PC-3 (cell line): ENCODE results near the gene IGF2BP2.

Experiments
- EZH2 ChIP-seq: fragments of 300-600 bp; sonication (generic); IDR thresholded peaks from one replicate; pipeline ENCODE4 v1.6.1; 2017; ENCODE audit warnings: antibody characterized with exemption, mild to moderate bottlenecking, low read length; ENCODE audit not compliant: unreplicated experiment
- EZH2phosphoT487 ChIP-seq: fragments of 300-600 bp; sonication (generic); IDR thresholded peaks from 2 replicates; pipeline ENCODE4 v1.6.1; 2018; ENCODE audit warnings: mild to moderate bottlenecking, antibody characterized with exemption, low read length, borderline replicate concordance
- TF ChIP-seq, protein P1 (sequence below): fragments of 300-600 bp; sonication (generic); conservative IDR thresholded peaks from 2 replicates; pipeline ENCODE4 v1.5.1; 2017; ENCODE audit warnings: antibody characterized with exemption, low read depth, mild to moderate bottlenecking, low read length

DNA sequence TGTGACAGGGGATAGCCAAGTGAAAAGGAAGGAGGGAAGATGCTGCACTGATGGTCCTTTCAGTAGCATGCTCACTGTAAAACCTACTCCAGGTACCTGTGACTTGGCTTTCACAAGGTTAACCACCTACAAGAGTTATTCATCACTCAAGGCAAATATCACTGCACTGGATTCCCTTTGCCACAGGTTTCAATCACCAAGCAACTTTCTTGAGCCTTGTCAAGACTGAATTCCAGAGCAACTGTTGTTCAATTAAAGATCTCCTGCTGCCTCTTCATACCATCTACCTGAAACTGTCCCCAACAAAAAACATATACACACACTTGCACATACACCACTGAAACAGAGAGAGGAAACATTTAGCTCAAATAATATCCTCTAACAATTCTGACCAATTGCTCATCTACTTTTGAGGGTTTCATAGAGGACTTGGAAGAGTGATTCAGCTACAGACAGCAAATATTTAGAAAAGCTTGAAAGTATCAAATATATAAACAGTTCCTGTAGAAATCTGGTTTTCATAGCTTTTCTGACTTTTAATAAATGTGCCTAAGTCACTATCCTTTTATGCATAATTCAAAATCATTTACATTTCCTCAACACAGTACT lies 6.5 kb downstream of the IGF2BP2 start:
- TF ChIP-seq, protein P1, sequence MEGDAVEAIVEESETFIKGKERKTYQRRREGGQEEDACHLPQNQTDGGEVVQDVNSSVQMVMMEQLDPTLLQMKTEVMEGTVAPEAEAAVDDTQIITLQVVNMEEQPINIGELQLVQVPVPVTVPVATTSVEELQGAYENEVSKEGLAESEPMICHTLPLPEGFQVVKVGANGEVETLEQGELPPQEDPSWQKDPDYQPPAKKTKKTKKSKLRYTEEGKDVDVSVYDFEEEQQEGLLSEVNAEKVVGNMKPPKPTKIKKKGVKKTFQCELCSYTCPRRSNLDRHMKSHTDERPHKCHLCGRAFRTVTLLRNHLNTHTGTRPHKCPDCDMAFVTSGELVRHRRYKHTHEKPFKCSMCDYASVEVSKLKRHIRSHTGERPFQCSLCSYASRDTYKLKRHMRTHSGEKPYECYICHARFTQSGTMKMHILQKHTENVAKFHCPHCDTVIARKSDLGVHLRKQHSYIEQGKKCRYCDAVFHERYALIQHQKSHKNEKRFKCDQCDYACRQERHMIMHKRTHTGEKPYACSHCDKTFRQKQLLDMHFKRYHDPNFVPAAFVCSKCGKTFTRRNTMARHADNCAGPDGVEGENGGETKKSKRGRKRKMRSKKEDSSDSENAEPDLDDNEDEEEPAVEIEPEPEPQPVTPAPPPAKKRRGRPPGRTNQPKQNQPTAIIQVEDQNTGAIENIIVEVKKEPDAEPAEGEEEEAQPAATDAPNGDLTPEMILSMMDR, result no peak
- TF ChIP-seq EZH2phosphoT487, result no peak
- TF ChIP-seq EZH2, result no peak
